GM12892 (cell line): Measurements from ENCODE around the gene BRSK2.

Source experiments
- POLR2A ChIP-seq: IDR thresholded peaks from 2 replicates; pipeline ENCODE4 v1.6.1; 2011; ENCODE audit warnings: low read depth, low read length, control low read depth
- POLR2AphosphoS5 ChIP-seq: IDR thresholded peaks from 2 replicates; pipeline ENCODE4 v1.6.1; 2011; ENCODE audit warnings: low read depth, low read length, control low read depth

GRCh38 chr11:1485504-1485885 is 95.8 kb downstream of the BRSK2 start:
- TF ChIP-seq POLR2A (no peak), POLR2AphosphoS5 (no peak)
